Measurements from ENCODE around the gene KMT2B.
"Not testable (repeated sequence)": the region's sequence is repeated elsewhere in the genome, so short reads cannot be mapped to it uniquely, and the experiment has no call there.

The KMT2B gene, protein sequence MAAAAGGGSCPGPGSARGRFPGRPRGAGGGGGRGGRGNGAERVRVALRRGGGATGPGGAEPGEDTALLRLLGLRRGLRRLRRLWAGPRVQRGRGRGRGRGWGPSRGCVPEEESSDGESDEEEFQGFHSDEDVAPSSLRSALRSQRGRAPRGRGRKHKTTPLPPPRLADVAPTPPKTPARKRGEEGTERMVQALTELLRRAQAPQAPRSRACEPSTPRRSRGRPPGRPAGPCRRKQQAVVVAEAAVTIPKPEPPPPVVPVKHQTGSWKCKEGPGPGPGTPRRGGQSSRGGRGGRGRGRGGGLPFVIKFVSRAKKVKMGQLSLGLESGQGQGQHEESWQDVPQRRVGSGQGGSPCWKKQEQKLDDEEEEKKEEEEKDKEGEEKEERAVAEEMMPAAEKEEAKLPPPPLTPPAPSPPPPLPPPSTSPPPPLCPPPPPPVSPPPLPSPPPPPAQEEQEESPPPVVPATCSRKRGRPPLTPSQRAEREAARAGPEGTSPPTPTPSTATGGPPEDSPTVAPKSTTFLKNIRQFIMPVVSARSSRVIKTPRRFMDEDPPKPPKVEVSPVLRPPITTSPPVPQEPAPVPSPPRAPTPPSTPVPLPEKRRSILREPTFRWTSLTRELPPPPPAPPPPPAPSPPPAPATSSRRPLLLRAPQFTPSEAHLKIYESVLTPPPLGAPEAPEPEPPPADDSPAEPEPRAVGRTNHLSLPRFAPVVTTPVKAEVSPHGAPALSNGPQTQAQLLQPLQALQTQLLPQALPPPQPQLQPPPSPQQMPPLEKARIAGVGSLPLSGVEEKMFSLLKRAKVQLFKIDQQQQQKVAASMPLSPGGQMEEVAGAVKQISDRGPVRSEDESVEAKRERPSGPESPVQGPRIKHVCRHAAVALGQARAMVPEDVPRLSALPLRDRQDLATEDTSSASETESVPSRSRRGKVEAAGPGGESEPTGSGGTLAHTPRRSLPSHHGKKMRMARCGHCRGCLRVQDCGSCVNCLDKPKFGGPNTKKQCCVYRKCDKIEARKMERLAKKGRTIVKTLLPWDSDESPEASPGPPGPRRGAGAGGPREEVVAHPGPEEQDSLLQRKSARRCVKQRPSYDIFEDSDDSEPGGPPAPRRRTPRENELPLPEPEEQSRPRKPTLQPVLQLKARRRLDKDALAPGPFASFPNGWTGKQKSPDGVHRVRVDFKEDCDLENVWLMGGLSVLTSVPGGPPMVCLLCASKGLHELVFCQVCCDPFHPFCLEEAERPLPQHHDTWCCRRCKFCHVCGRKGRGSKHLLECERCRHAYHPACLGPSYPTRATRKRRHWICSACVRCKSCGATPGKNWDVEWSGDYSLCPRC (N-terminal part only)

DNA sequence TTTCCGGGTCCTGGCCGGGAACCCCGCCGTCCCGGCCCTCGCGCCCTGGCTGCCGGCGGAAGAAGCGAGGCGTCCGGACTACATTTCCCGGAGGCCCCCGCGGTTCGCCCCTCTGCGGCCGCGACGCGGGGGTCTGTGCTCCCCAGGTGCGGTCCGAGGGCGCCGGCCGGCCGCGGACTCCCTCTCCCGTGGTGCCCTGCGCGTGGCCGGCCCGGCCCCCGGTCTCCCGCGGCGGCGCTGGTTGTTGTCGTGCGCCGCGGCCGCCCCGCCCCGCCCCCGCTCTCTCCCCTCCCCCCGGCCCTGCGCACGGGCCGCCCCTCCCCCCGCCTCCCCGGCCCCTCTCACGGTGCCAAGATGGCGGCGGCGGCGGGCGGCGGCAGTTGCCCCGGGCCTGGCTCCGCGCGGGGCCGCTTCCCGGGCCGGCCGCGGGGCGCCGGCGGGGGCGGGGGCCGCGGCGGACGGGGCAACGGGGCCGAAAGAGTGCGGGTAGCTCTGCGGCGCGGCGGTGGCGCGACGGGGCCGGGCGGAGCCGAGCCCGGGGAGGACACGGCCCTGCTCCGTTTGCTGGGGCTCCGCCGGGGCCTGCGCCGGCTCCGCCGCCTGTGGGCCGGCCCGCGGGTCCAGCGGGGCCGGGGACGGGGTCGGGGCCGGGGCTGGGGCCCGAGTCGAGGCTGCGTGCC, at the start of gene KMT2B:
KMT2B (plus strand) TSS at position 339 of the 680 bp plus-strand sequence; CDS start at position 355, 16 bp downstream.
- Mint-ChIP-seq H3K9me3 (no peaks in the 10 kb centered on the region), H3K27ac (peak within 1 kb of the TSS; percentile 99), H3K4me3 (peak within 1 kb of the TSS; percentile 99), H3K36me3 (peaks cover 98% of the 10 kb centered on the region), H3K4me1 (peaks cover 71% of the 10 kb centered on the region)
- DNase-seq (ENCODE audit: low spot score in 2 of 2) (peak in 1 of 2 donors; percentile 88), ATAC-seq (peak; percentile 4)

DNA sequence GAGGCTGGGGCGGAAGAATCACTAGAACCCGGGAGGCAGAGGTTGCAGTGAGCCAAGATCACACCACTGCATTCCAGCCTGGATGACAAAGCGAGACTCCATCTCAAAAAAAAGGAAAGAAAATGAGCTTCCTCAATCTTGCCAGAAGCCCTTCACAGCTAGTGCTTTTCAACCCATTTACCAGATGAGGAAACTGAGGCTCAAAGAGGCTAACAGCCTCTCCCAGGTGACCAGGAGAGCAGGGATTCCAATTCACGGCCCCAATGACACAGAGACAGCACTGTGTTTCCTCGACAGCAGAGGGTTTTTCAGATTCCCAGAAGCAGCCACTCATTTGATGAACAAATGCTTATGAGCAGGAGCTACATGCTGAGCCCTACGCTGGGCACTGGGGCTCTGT, 48.2 kb upstream of the KMT2B start:
- peaks cover 16% of the 10 kb centered on the region for H3K4me1 Mint-ChIP-seq
- DNase-seq (ENCODE audit: low spot score in 2 of 2) (no peak), ATAC-seq (no peak)
- H3K27ac Mint-ChIP-seq = no peak overlapping the region
- H3K36me3 Mint-ChIP-seq = peaks cover 12% of the 10 kb centered on the region
- no peak overlapping the region for H3K4me3 Mint-ChIP-seq
- H3K9me3 Mint-ChIP-seq = no peaks in the 10 kb centered on the region

GRCh38 chr19:35669974-35670373, 47.8 kb upstream of the KMT2B start:
- H3K4me1 Mint-ChIP-seq = peaks cover 16% of the 10 kb centered on the region
- H3K9me3 Mint-ChIP-seq = no peaks in the 10 kb centered on the region
- H3K4me3 Mint-ChIP-seq = no peak overlapping the region
- H3K27ac Mint-ChIP-seq = no peak overlapping the region
- peaks cover 12% of the 10 kb centered on the region for H3K36me3 Mint-ChIP-seq
- DNase-seq (ENCODE audit: low spot score in 2 of 2) (no peak), ATAC-seq (no peak)

GRCh38 chr19:35670686-35671085, 47.1 kb upstream of the KMT2B start:
- Mint-ChIP-seq H3K4me1 (peaks cover 16% of the 10 kb centered on the region), H3K4me3 (no peak overlapping the region), H3K36me3 (peaks cover 7% of the 10 kb centered on the region), H3K27ac (no peak overlapping the region), H3K9me3 (no peaks in the 10 kb centered on the region)
- DNase-seq (ENCODE audit: low spot score in 2 of 2) (no peak), ATAC-seq (no peak)

GRCh38 chr19:35671818-35672217, 46.0 kb upstream of the KMT2B start:
- Mint-ChIP-seq H3K4me1 (peaks cover 16% of the 10 kb centered on the region), H3K27ac (no peak overlapping the region)
- ATAC-seq = no peak

DNA sequence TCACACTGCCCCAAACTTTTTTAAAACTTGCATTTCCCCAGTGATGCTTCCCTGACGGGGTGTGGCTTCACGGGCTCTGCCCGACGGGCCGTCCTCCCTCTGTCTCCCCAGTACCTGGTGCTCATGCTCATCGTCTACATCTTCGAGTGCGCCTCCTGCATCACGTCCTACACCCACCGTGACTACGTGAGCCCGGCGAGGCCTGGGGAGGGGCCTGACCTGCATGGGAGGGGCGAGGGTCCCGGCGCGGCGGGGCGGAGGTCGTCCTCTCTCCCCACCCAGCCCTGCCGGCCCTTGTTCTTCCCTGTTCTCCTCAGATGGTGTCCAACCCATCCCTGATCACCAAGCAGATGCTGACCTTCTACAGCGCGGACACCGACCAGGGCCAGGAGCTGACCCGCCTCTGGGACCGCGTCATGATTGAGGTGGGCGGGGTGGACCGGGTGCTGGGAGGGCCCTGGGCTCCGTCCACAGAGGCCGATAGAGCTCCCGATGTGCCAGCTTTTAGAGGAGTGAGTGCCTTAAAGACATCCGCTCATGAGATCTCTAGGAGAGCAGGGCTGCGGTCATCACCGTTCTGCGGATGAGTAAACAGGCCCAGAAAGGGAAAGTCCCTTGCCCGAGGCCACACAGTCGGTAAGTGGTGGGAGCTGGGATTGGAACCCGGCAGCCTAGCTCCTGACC, 44.5 kb upstream of the KMT2B start:
- Mint-ChIP-seq H3K9me3 (no peaks in the 10 kb centered on the region), H3K4me3 (peak overlapping the region; percentile 83), H3K27ac (peak overlapping the region; percentile 79), H3K36me3 (peaks cover 6% of the 10 kb centered on the region), H3K4me1 (peaks cover 16% of the 10 kb centered on the region)
- ATAC-seq (peak; percentile 93), DNase-seq (ENCODE audit: low spot score in 2 of 2) (peak; percentile 43 to 75)

More at GRCh38 chr19:35671818-35672217, 46.0 kb upstream of the KMT2B start:
- peaks cover 6% of the 10 kb centered on the region for H3K36me3 Mint-ChIP-seq
- no peak for DNase-seq (ENCODE audit: low spot score in 2 of 2)
- no peaks in the 10 kb centered on the region for H3K9me3 Mint-ChIP-seq
- H3K4me3 Mint-ChIP-seq = no peak overlapping the region

DNA sequence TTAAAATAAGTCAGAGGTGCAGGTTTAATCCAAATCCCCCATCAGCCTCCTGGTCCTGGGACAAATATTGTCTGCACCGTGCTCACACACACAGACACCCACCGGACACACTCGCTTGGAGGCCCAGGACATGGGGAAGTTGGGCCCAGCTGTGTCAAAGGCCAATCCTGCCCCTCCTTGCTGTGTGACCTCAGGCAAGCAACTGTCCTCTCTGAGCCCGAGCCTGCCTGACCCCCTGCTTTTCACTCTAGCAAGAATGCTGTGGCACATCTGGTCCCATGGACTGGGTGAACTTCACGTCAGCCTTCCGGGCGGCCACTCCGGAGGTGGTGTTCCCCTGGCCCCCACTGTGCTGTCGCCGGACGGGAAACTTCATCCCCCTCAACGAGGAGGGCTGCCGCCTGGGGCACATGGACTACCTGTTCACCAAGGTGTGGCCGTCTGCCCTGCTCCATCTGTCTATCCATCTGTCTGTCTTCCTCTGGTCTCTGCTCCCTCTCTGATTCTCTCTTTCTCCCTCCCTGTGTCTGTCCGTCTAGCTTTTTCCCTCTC, 42.1 kb upstream of the KMT2B start:
- Mint-ChIP-seq H3K4me3 (no peak overlapping the region), H3K4me1 (peaks cover 10% of the 10 kb centered on the region), H3K9me3 (no peaks in the 10 kb centered on the region), H3K27ac (peak overlapping the region; percentile 68), H3K36me3 (no peaks in the 10 kb centered on the region)
- DNase-seq (ENCODE audit: low spot score in 2 of 2) (no peak), ATAC-seq (no peak)

- peaks cover 9% of the 10 kb centered on the region for H3K4me1 Mint-ChIP-seq
- H3K36me3 Mint-ChIP-seq = no peaks in the 10 kb centered on the region
- H3K27ac Mint-ChIP-seq = no peak overlapping the region
- no peak for DNase-seq (ENCODE audit: low spot score in 2 of 2)
- H3K9me3 Mint-ChIP-seq = no peaks in the 10 kb centered on the region
- ATAC-seq = no peak
- no peak overlapping the region for H3K4me3 Mint-ChIP-seq
Measured at GRCh38 chr19:35689836-35690235, 28.0 kb upstream of the KMT2B start.

GRCh38 chr19:35691106-35691505, 26.7 kb upstream of the KMT2B start:
- H3K4me1 Mint-ChIP-seq; H3K9me3 Mint-ChIP-seq; ATAC-seq; DNase-seq (ENCODE audit: low spot score in 2 of 2); H3K4me3 Mint-ChIP-seq; H3K27ac Mint-ChIP-seq; H3K36me3 Mint-ChIP-seq: not testable (repeated sequence)

- Mint-ChIP-seq H3K36me3 (no peaks in the 10 kb centered on the region), H3K27ac (no peak overlapping the region), H3K4me1 (peaks cover 9% of the 10 kb centered on the region), H3K9me3 (no peaks in the 10 kb centered on the region), H3K4me3 (no peak overlapping the region)
- ATAC-seq (no peak), DNase-seq (ENCODE audit: low spot score in 2 of 2) (no peak)
Measured at GRCh38 chr19:35692010-35692409, 25.8 kb upstream of the KMT2B start.

DNA sequence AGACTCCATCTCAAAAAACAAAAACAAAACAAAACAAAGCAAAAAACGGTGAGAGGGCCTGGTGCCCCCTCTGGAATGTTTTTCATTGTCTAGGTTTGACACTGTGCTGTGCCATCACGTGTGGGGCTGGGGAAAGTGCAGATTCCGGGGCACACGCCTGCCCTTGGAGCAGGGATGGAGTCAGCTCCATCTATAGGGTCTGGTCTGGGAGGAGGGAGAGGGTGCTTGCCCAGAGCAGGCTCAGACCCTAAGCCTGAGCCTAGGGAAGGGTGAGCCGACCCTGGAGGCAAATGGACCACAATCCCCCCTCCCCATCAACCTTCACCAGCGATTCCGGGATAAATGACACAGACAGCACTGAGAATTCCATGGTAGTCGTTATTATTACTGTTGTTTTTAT, 24.4 kb upstream of the KMT2B start:
- Mint-ChIP-seq H3K4me3 (no peak overlapping the region), H3K36me3 (no peaks in the 10 kb centered on the region), H3K4me1 (peaks cover 9% of the 10 kb centered on the region), H3K27ac (peak overlapping the region; percentile 71), H3K9me3 (no peaks in the 10 kb centered on the region)
- DNase-seq (ENCODE audit: low spot score in 2 of 2) (no peak), ATAC-seq (peak; percentile 3)

- peaks cover 9% of the 10 kb centered on the region for H3K4me1 Mint-ChIP-seq
- H3K27ac Mint-ChIP-seq = peak overlapping the region; percentile 71
- no peak overlapping the region for H3K4me3 Mint-ChIP-seq
- H3K9me3 Mint-ChIP-seq = no peaks in the 10 kb centered on the region
- DNase-seq (ENCODE audit: low spot score in 2 of 2) = peak; percentile 92 to 94
- ATAC-seq = peak; percentile 100
- no peaks in the 10 kb centered on the region for H3K36me3 Mint-ChIP-seq
Measured at GRCh38 chr19:35693835-35694599, 23.8 kb upstream of the KMT2B start.

GRCh38 chr19:35695895-35696422, 21.8 kb upstream of the KMT2B start:
- Mint-ChIP-seq H3K9me3 (no peaks in the 10 kb centered on the region), H3K27ac (no peak overlapping the region), H3K4me3 (no peak overlapping the region), H3K4me1 (peaks cover 9% of the 10 kb centered on the region), H3K36me3 (no peaks in the 10 kb centered on the region)
- ATAC-seq (no peak), DNase-seq (ENCODE audit: low spot score in 2 of 2) (no peak)

Measured in stimulated activated effector memory CD8-positive, alpha-beta T cell treated with anti-CD3 and anti-CD28 coated beads, Interleukin-12 subunit alpha, Interleukin-12 subunit beta, amount 100 ng/mL, for 72 hours (primary cell).